Measurements from ENCODE around the gene OR3A3.
"Not testable (repeated sequence)": the region's sequence is repeated elsewhere in the genome, so short reads cannot be mapped to it uniquely, and the experiment has no call there.

Gene OR3A3

DNA sequence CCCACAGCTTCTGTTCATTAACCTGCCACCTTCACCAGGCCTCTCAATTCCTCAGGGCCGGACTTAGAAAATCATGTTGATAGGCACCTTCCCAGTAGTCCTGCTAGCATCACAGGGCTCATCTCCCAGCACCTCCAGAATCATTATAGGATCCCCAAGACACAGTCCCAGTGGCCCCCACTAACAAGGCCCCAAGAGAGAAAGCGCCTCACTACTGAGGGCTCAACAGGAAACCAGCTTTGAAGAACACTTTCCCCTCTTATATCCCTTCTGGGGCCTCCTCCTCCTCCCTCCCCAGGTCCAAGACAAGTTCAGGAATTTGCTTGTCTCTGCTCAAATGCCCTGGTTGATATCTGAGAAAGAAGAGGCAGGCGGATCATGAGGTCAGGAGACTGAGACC is at the start of gene OR3A3:
Gene OR3A3, plus strand, starts transcription at position 301 of the 400 bp plus-strand sequence.
- no peak for DNase-seq (ENCODE audit: low spot score)

DNA sequence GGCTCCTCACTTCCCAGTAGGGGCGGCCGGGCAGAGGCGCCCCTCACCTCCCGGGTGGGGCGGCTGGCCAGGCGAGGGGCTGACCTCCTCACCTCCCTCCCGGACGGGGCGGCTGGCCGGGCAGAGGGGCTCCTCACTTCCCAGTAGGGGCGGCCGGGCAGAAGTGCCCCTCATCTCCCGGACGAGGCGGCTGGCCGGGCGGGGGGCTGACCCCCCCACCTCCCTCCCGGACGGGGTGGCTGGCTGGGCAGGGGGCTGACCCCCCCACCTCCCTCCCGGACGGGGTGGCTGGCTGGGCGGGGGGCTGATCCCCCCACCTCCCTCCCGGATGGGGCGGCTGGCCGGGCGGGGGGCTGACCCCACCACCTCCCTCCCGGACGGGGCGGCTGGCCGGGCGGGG is 40.0 kb upstream of the OR3A3 start:
- not testable (repeated sequence) for DNase-seq (ENCODE audit: low spot score)

DNA sequence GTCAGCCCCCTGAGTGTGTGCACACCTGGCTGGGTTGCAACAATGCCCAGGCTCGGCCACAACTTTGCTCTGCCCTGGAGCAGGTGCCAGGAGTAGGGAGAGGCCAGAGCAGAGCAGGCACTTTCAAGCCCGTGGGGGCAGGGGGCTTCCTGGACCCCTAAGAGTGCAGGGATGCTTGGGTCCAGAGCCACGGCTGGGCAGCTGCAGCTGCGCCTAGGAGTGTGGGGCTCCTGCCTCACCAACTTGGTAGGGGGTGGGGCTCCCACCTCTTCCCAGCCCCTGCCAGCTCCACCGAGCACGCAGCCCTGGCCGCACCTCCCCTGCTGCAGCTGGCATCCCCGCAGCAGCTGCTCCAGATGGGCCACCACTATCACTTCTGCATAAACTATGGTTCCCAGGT is 32.8 kb upstream of the OR3A3 start:
- DNase-seq (ENCODE audit: low spot score) = no peak

DNA sequence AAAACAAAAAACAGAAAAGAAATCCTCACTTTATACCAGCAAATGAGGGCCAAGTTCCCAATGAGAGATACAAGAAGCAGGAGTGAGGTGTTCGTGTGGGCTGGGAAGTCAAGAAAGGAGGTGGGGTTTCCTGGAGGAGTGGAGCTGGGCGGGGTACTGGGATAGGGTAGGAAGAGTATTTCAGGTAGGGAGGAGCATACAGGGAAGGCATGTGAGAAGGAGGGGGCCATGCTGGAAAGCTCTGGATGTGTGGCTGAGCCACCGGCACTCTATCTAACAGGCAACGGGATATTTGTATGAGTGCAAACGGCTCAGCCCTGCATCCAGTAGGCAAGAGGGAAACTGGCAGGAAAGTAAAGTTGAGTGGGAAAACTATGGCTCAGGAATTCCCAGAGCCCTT is 29.2 kb upstream of the OR3A3 start:
- DNase-seq (ENCODE audit: low spot score) = no peak

DNA sequence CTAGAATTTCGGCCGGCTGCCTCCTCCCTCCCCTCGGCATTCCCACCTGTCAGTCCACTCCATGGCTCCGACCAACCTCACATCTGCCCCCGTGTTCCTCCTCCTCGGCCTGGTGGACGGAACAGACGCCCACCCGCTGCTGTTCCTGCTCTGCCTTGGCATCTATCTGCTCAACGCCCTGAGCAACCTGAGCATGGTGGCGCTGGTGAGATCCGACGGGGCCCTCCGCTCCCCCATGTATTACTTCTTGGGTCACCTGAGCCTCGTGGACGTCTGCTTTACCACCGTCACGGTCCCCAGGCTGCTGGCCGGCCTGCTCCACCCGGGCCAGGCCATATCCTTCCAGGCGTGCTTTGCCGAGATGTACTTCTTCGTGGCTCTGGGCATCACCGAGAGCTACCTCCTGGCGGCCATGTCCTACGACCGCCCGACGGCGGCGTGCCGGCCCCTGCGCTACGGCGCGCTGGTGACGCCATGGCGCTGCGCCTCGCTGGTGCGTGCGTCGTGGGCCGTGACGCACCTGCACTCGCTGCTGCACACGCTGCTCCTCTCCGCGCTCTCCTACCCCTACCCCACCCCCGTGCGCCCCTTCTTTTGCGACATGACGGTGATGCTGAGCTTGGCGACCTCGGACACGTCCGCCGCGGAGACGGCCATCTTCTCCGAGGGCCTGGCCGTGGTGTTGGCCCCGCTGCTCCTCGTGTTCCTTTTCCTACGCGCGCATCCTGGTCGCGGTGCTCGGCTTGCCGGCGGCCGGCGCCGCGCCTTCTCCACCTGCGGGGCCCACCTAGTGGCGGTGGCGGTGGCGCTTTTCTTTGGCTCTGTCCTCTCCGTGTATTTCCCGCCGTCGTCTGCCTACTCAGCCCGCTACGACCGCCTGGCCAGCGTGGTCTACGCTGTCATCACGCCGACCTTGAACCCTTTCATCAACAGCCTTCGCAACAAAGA is 25.0 kb upstream of the OR3A3 start, which contains the start of gene OR3A2:
Gene OR3A2, minus strand, starts transcription at position 440 of the 948 bp plus-strand sequence.
- DNase-seq (ENCODE audit: low spot score) = no peak

DNA sequence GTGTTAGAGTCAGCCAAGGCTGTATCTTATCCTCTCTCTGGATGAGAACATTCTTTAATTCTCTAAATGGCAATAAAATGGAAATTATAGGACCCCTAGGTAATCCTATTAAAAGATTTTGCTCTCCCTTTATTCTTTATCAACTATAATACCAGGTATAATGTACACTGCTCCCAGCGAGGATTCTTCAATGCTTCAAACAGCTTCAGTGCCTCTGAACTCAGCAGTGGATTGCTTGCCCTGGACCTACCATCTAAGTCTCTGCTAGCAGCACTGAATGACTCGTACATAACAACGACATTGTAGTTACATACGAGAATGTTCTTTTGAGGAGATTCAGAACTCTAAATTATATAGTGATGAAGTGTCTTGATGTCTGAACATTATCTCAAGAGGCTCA is 21.4 kb upstream of the OR3A3 start:
- no peak for DNase-seq (ENCODE audit: low spot score)

DNA sequence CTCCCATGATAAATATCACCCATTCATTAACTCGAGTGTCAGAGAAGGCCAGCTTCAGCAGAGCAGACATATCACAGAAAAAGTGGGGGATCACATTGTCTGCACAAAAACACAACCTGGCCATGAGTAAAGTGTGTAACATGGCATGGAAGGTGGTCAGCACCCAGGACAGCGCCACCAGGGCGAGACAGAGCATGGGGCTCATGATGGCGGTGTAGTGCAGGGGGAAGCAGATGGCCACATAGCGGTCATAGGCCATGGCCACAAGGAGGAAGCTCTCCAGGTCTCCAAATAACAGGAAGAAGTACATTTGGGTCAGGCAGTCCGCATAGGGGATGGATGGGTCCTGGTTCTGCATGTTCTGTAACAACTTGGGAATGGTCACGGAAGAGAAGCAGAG is 13.4 kb upstream of the OR3A3 start:
- DNase-seq (ENCODE audit: low spot score) = not testable (repeated sequence)

DNA sequence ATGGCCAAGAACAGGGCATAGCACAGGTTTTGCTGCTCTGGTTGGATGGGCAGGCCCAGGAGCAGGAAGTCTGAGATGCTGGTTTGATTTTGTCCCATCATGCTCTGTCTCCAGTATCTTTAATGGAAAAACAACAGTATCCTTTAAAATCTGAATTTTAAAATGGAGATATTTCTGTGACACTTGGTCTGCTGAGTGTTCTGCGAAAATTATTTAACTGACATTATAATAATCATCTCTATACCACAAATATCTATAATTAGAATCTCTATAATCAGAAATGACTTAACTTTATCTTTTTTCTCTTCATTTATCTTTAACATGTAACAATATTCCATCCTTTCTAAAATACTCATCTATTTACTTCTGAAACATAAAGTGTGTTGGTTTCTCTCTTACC is 12.9 kb upstream of the OR3A3 start, which contains the start of gene OR1E1:
Gene OR1E1, minus strand, starts transcription at position 101 of the 400 bp plus-strand sequence. Its CDS starts 0 bp downstream, at position 101.
- DNase-seq (ENCODE audit: low spot score) = no peak

DNA sequence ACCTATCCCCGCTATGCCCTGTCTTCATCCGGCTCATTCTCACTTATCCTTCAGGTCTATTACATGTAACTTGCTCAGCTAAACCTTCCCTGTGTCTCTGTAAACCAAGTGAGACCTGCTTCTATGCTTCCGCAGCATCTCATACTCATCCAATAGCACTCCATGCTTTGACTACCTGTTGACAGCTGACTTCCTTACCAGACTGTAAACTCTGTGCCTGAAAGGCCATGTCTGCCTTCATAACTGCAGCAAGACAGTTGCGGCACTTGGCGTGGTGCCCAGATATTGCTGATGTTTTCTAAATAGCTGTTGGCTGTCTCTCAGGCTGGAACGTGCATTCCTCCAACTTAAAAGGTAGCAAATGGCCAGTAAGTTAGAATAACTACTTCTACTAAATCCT is 11.1 kb upstream of the OR3A3 start:
- DNase-seq (ENCODE audit: low spot score) = no peak

DNA sequence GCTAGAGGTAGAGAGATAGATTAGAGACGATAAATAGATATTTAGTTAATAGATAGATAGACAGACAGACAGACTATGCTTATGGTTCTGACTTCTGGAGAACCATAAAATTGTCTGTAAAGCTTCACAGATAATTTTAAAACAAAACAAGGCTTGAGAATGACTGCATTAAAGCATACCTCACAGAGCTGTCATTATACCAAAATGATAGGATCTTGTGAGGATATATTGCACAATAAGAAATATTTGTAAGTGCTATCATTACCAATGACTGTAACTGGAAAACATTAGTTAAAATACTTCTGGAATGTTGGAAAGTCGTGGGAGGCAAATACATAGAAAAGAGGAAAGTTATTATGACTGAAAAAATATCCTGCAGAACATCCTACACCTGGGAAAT is 9.4 kb upstream of the OR3A3 start:
- no peak for DNase-seq (ENCODE audit: low spot score)

DNA sequence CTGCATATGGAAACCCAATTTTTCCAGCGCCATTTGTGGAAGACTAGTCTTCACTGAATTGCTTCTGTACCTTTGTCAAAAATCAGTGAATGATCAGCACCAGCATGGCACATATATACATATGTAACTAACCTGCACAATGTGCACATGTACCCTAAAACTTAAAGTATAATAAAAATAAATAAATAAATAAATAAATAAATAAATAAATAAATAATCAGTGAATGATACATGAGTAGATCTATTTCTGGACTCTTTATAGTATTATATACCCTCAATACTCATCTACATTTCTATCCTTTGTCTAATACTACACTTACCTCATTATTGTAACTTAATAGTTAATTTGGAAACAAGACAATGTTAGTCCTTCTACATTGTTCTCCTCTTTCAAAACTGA is 7.3 kb upstream of the OR3A3 start:
- not testable (repeated sequence) for DNase-seq (ENCODE audit: low spot score)

DNA sequence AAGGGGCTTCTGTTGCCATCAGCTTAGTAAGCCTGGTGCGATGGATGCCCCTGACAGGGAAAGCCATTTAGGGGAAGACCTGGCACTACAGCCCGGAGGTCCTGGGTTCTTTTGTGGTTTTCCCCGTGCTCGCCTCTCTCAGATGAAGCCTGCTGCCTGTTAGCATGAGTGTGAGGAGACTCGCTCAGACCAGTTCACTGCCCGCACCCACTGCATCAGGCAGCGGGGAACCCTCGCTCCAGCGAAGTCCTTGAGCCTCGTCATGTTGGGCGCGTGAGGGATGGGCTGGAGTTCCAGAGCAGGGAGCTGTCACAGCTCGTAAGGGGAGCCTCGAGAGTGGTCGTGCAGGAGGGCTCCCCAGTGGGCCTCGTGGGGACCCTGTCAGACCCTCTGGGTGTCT is 1.0 kb downstream of the OR3A3 start:
- not testable (repeated sequence) for DNase-seq (ENCODE audit: low spot score)

DNA sequence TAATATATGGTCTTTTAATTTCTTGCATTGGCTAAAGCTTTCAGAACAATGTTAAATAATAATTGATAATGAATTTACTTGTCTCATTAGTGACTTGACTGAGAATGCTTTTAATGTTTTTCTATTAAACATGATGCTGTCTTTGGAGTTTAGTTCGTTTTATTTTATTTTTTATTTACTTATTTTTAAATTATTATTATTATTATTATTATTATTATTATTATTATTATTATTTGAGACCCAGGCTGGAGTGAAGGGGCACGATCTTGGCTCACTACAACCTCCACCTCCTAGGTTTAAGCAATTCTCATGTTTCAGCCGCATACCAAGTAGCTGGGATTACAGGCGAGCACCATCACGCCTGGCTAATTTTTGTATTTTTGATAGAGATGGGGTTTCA is 4.4 kb downstream of the OR3A3 start:
- DNase-seq (ENCODE audit: low spot score) = no peak

DNA sequence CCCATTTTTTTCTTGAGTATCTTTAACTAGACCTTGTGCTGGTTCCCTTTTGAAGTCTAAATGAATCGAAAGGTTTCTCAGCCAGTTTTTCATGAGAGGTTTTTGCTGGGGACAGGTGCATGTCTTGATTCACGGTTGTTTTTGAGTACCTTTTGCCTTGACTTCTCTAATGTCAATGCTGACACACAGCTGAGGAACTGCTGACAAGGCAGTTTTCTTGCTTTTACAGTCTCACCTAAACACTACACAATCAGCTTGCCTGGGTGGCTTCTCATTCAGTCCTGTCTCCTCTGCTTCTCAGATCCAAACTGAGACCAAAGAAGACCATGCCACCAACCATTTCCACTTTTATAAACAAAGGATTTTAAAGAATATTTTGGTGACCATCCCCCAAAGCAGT is 7.1 kb downstream of the OR3A3 start:
- no peak for DNase-seq (ENCODE audit: low spot score)

DNA sequence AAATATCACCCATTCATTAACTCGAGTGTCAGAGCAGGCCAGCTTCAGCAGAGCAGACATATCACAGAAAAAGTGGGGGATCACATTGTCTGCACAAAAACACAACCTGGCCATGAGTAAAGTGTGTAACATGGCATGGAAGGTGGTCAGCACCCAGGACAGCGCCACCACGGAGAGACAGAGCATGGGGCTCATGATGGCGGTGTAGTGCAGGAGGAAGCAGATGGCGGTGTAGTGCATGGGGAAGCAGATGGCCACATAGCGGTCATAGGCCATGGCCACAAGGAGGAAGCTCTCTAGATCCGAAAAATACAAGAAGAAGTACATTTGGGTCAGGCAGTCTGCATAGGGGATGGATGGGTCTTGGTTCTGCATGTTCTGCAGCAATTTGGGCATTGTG is 22.0 kb downstream of the OR3A3 start:
- DNase-seq (ENCODE audit: low spot score) = peak; percentile 7

DNA sequence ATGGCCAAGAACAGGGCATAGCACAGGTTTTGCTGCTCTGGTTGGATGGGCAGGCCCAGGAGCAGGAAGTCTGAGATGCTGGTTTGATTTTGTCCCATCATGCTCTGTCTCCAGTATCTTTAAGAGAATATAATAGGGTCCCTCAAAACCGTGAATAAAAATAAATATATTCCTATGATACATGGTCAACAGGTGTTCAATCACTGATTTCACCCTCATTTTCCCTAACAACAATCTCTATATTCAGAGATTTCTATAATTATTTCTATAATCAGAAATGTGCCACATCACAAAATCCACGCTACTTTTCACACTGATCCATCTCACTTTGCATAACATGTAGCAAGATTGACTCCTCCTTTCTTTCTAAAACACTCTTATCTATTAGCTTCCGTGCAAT is 22.6 kb downstream of the OR3A3 start, which contains the start of gene OR1E2:
Gene OR1E2, minus strand, starts transcription at position 101 of the 400 bp plus-strand sequence. Its CDS starts 0 bp downstream, at position 101.
- DNase-seq (ENCODE audit: low spot score) = no peak

DNA sequence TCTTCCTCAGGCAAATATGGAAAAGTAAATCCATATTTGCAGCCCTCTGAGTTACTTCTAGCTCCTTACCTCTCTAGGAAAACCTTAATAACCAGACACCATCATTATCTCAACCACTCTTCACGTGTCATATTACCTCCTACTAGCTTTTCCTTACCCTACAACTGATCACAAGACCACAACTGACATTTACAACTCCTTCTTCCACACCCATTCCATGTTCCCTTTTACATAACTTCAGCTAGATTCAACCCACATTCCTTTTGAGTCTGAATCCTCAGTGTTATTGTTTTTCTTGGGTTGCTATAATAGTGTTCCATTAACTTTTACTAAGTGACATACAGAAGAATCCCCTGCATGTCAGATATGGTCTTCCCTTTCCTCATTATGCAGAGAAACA is 27.2 kb downstream of the OR3A3 start:
- DNase-seq (ENCODE audit: low spot score) = no peak

DNA sequence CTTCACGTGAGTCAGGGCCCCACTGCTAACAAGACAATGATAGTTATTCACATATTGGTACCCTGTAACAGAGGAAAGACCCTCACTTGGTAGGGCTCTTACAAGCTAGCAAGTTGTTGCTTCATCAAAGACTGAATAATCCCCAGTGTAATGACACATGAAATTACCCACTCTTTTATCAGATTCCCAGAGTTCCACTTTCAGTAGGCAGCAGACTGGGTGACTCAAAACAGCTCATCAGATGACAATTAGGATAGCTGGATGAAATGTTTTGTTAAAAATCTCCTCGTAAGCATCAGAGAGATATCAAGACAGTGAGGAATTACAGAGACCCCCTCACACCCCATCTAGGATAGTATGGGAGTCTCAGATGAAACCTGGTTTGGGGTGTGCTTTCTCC is 29.3 kb downstream of the OR3A3 start:
- no peak for DNase-seq (ENCODE audit: low spot score)

DNA sequence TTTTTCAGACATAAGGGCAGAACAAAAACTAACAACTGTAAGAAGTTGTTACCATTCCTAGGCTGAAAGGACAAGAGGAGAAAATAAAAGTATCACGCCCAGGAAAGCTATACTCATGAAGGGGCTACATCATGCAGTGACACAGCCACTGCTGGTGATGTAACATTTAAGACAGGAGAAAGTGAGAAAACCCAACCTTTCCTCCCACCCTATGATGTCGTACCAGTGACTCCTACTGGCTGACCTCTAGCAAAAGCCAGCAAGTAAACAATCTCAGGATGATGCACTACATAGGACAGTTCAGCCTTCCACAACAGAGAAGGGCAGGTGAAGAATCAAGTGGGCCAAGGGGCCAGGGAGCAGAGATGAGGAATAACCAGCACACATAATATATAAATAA is 36.5 kb downstream of the OR3A3 start:
- DNase-seq (ENCODE audit: low spot score) = peak; percentile 25

DNA sequence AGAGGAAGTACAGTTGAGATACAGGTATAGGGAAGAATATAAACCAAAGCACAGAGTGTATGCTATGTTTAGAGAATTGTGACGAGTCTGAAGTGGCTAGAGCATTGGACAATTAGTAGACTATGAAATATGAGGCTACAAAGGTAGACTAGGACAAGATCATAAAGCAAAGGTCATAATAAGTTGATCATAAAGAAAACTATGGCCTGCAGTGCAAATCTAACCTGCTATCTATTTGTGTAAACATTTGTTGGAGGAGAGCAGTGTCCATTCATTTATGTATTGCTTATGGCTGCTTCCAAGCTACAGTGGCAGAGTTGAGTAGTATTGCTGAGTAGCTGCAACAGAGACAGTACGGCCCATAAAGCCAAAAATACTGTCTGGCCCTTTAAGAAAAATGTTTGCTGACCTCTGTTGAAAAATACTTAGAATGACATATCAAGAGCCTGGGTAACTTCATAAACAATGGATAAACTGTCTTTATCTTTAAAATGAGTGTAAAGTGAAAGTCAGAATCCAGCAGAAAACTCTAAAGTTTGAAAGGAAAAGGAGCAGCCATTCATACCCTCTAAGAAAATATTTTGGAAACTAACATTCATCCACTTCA is 37.0 kb downstream of the OR3A3 start:
- peak; percentile 21 for DNase-seq (ENCODE audit: low spot score)

DNA sequence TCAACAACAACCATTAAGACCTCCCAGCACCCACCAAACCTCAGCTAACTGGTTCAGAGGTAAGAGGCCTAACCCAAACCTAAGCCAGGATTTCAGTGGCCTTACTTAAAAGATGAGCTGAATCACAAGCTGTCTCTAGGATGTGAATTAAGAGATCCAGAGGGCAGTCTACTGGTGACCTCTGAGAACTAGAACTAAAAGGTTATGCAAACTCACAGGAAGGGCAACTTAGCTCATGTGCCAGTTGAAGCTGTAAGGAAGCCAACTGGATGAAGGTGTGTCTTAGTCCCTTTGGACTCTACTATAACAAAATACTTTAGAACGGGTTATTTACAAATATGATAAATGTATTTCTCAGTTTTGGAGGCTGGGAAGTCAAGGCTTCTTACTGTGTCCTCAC is 55.2 kb downstream of the OR3A3 start:
- not testable (repeated sequence) for DNase-seq (ENCODE audit: low spot score)

DNA sequence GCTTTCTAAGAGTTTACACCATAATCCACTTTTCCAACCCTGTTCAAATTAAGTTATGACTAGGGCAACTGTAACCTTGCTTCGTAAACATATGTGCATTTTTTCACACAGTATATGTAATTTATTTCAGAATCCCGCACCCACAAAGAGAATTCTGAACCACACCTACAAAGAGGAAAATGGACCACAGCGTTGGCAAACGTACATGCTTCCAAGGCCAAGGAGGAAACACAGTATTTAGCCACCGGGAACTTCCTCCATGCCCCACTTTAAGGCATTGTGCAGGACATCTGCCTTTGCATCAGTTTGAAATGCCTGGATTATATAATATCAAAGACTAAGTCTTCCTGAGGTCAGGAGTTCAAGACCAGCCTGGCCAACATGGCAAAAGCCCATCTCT is 58.4 kb downstream of the OR3A3 start:
- DNase-seq (ENCODE audit: low spot score) = no peak

DNA sequence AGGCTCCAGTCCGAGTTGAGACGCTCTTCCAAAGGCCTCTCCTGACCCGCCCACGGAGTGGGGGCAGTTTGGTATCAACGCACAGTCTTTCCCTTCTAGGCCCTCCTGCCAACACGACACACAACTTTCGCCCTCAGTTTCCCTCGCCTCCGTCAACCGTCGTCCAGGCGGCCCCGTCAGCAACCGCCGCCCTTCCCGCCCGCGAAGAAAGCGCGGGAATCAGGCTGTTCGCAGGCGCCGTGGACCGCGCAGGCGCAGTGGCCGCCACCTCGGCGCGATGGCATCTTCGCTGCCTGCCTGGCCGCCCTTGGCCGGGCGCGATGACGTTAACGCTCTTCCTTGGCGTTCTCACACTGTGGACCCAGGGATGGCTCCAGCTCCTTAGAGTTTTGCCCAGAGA is 60.4 kb downstream of the OR3A3 start, which contains the start of gene SPATA22:
Gene SPATA22, minus strand, starts transcription at position 221 of the 400 bp plus-strand sequence. CDS start 2,494 bp downstream, outside the sequence.
- no peak for DNase-seq (ENCODE audit: low spot score)

Measured in SW480 (cell line).